Measurements from ENCODE around the gene ADAMTS9.

The ADAMTS9 gene

GRCh38 chr3:64489361-64490044 lies 198.3 kb downstream of the ADAMTS9 start:
- DNase-seq (ENCODE audit: low read depth): no peak

GRCh38 chr3:64488939-64489338 lies 198.9 kb downstream of the ADAMTS9 start:
- no peak for DNase-seq (ENCODE audit: low read depth)

GRCh38 chr3:64484289-64484992 lies 203.4 kb downstream of the ADAMTS9 start:
- DNase-seq (ENCODE audit: low read depth): peak; percentile 58

GRCh38 chr3:64483467-64483866 lies 204.3 kb downstream of the ADAMTS9 start:
- DNase-seq (ENCODE audit: low read depth): no peak

GRCh38 chr3:64475037-64475436 lies 212.8 kb downstream of the ADAMTS9 start:
- no peak for DNase-seq (ENCODE audit: low read depth)

- DNase-seq (ENCODE audit: low read depth): no peak
These were observed 214.3 kb downstream of the ADAMTS9 start for GRCh38 chr3:64473466-64473865.

- no peak for DNase-seq (ENCODE audit: low read depth)
These were observed 217.4 kb downstream of the ADAMTS9 start for GRCh38 chr3:64470436-64470835.

- DNase-seq (ENCODE audit: low read depth): no peak
These were observed 220.4 kb downstream of the ADAMTS9 start for GRCh38 chr3:64467255-64467944.

All from activated T-cell treated with anti-CD3 and anti-CD28 coated beads for 48 hours (primary cell).